ENCODE results near the gene WSB2. TPM values are rescaled to one million over a fixed set of nuclear protein-coding genes. Genes with fewer than 3 reads are reported as not detected.

WSB2 gene
- total and polyA plus RNA-seq, 9 of the 15 experiments (the other 6 are each of a cell fraction or from before 2014, with no cell fraction given) = 31.4 to 77.6 (median 52.6) TPM

- 9% methylated on average over 6 of the region's 6 CpGs for WGBS (ENCODE audit: insufficient coverage, low coverage, missing lambda C conversion rate)
- POLR2A ChIA-PET = no interaction called here
- TF ChIP-seq MAFK (IDR thresholded peaks at IDR 0.05; ENCODE audit: low read length) (no peak), RUNX1 (IDR thresholded peaks at IDR 0.05; ENCODE audit: low read depth) (no peak), FOXM1 (IDR thresholded peaks at IDR 0.05; ENCODE audit: low read depth) (no peak), FOXM1 (CRISPR knock-in tag; IDR thresholded peaks at IDR 0.05; ENCODE audit: low read depth) (no peak), POU5F1 (IDR thresholded peaks at IDR 0.05; ENCODE audit: borderline replicate concordance, low read depth, low read length, partially characterized antibody) (no peak), SRSF3 (IDR thresholded peaks at IDR 0.05; ENCODE audit: insufficient read depth, low read length) (no peak), ARID3B (CRISPR knock-in tag; IDR thresholded peaks at IDR 0.05; ENCODE audit: borderline replicate concordance) (no peak), HMGN3 (IDR thresholded peaks at IDR 0.05; ENCODE audit: borderline replicate concordance, extremely low read depth, insufficient read length, low read depth, low read length) (no peak), HMG20A (CRISPR knock-in tag; conservative IDR thresholded peaks at IDR 0.05) (no peak), ZFP91 (CRISPR knock-in tag; IDR thresholded peaks at IDR 0.05) (no peak), BCLAF1 (IDR thresholded peaks at IDR 0.05; ENCODE audit: borderline replicate concordance in 1 of 2, control insufficient read depth in 1 of 2, low read depth in 2 of 2, low read length in 1 of 2) (no peak)
Observed at GRCh38 chr12:118102070-118102469, 41.1 kb upstream of the WSB2 start.

More at GRCh38 chr12:118102070-118102469, 41.1 kb upstream of the WSB2 start:
- Histone ChIP-seq H3K27me3 (ENCODE audit: control insufficient read depth in 2 of 2, insufficient read depth in 2 of 2, low read length in 2 of 2) (peaks cover 26 to 49% of the 10 kb centered on the region in 2 experiments; a peak in 4 of 5 replicates), H3K4me1 (replicated peaks in 1 of 2; ENCODE audit: control insufficient read depth in 2 of 2, insufficient read depth in 2 of 2, low read length in 2 of 2) (peaks cover 0 to 15% of the 10 kb centered on the region in 2 experiments; a peak in 3 of 5 replicates), H3K4me3 (no peak overlapping the region), H3K79me2 (ENCODE audit: control insufficient read depth, insufficient read depth, low read length) (no peaks in the 10 kb centered on the region), H3K9me3 (replicated peaks; ENCODE audit: control insufficient read depth, insufficient read depth, low read depth, low read length) (no peaks in the 10 kb centered on the region), H3K9ac (ENCODE audit: insufficient read depth in 1 of 2, low read depth in 2 of 2, low read length in 2 of 2) (no peak overlapping the region), H3K4me2 (ENCODE audit: insufficient read depth, low read length) (no peak overlapping the region), H3K36me3 (ENCODE audit: control insufficient read depth, insufficient read depth, low read length) (no peaks in the 10 kb centered on the region), H3K9me1 (ENCODE audit: control insufficient read depth, insufficient read depth, low read length) (no peaks in the 10 kb centered on the region), H2AFZ (ENCODE audit: low read depth, low read length) (no peak overlapping the region), H3K27ac (ENCODE audit: extremely low read depth, low read depth, low read length) (no peak overlapping the region), H4K20me1 (replicated peaks; ENCODE audit: control insufficient read depth, insufficient read depth, low read length) (no peaks in the 10 kb centered on the region)
- no peak for DNase-seq (ENCODE audit: extremely low read depth in 1 of 4, low spot score in 3 of 4)
- in situ Hi-C loops (cut with MboI) = no loop called here
- no peak for FAIRE-seq
- CTCF ChIA-PET (ENCODE audit: low intra/inter-chr PET ratio) = no interaction called here
- intact Hi-C loops (cut with micrococcal nuclease) = loop anchor here (5.0 kb wide), 1 partner anchor 40 kb away; the partner anchor contains the start of gene WSB2
- ATAC-seq = no peak
- BruUV-seq (replicated peaks) = no TSS peak

Data from K562 (cell line).